NT2/D1 (cell line): ENCODE results near the gene NTRK3.

ENCODE experiments used
- SUZ12 ChIP-seq: IDR thresholded peaks from 2 replicates; pipeline ENCODE4 v1.6.1; 2011; ENCODE audit not compliant: insufficient read length, insufficient read depth; ENCODE audit errors: extremely low read depth
- YY1 ChIP-seq: IDR thresholded peaks from 2 replicates; pipeline ENCODE4 v1.6.1; 2011; ENCODE audit not compliant: insufficient read length, insufficient read depth
- ZNF274 ChIP-seq: IDR thresholded peaks from 2 replicates; pipeline ENCODE4 v1.6.1; 2011; ENCODE audit warnings: mild to moderate bottlenecking, low read depth, low read length

DNA sequence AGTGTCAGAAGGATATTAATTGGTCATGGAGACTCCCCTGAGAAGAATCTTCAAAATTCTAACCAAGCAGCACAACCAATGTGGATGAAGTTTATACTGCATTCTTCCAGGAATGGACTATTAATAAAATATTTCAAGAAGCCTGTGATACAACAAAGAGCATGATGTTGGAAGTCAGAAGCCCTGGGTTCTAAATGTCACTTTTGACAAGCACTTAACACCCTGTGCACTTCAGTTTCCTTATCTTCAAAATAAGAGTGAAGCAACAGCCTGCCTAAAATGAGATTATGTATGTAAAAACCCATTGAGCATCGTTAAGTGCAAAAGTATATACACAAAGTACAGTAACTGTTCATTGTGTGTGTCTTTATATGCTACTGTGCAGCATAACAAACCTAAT is 369.4 kb downstream of the NTRK3 start:
- no peak for TF ChIP-seq YY1
- no peak for TF ChIP-seq ZNF274
- no peak for TF ChIP-seq SUZ12
